Neural cell (in vitro differentiated cells): ENCODE measurements around the gene RAI2.
A peak's percentile ranks its signal among the peaks of the same experiment; 100 is the strongest.

ENCODE experiments used
- CTCF ChIP-seq: fragments of 450-650 bp; IDR thresholded peaks from 2 replicates; pipeline ENCODE4 v1.5.1; 2014; ENCODE audit warnings: antibody characterized with exemption, mild to moderate bottlenecking, moderate library complexity; ENCODE audit not compliant: poor library complexity, severe bottlenecking
- EP300 ChIP-seq: fragments of 450-650 bp; conservative IDR thresholded peaks from 2 replicates; pipeline ENCODE4 v1.6.1; 2014; ENCODE audit warnings: antibody characterized with exemption, mild to moderate bottlenecking, moderate library complexity; ENCODE audit not compliant: poor library complexity, severe bottlenecking
- EZH2 ChIP-seq: fragments of 200-600, 300-800 bp; shearing (Covaris generic), sonication (generic); IDR thresholded peaks from 2 replicates; pipeline ENCODE4 v1.6.1; 2014; ENCODE audit warnings: antibody characterized with exemption, low read length, borderline replicate concordance, mild to moderate bottlenecking; ENCODE audit not compliant: insufficient read depth, poor library complexity, severe bottlenecking
- MXI1 ChIP-seq: fragments of 450-650 bp; conservative IDR thresholded peaks from 2 replicates; pipeline ENCODE4 v1.6.1; 2014; ENCODE audit warnings: antibody characterized with exemption, mild to moderate bottlenecking; ENCODE audit not compliant: poor library complexity, severe bottlenecking

- TF ChIP-seq CTCF (peak; percentile 55), EZH2 (no peak), EP300 (no peak), MXI1 (no peak)
Measured at GRCh38 chrX:17788439-17788838, 72.7 kb downstream of the RAI2 start.
